ES-I3 (cell line): ENCODE measurements around the gene PIEZO2.

ENCODE experiments used
- H3K36me3 ChIP-seq: 2 replicates; pipeline ENCODE4 v1.6.1; 2013; ENCODE audit warnings: mild to moderate bottlenecking, low read length, control low read depth, moderate library complexity; ENCODE audit not compliant: insufficient read depth
- H3K4me1 ChIP-seq: 2 replicates; pipeline ENCODE4 v1.6.1; 2013; ENCODE audit warnings: mild to moderate bottlenecking, control low read depth, low read length; ENCODE audit not compliant: insufficient read depth
- H3K9ac ChIP-seq: 2 replicates; pipeline ENCODE4 v1.6.1; 2013; ENCODE audit warnings: low read depth, mild to moderate bottlenecking, low read length, moderate library complexity
- H3K9me3 ChIP-seq: 2 replicates; pipeline ENCODE4 v1.6.1; 2013; ENCODE audit warnings: mild to moderate bottlenecking, low read length, moderate library complexity; ENCODE audit not compliant: control insufficient read depth, insufficient read depth

PIEZO2 gene

GRCh38 chr18:10748641-10749040 is 400.7 kb downstream of the PIEZO2 start:
- Histone ChIP-seq H3K9ac (no peak overlapping the region), H3K9me3 (no peaks in the 10 kb centered on the region), H3K36me3 (no peaks in the 10 kb centered on the region), H3K4me1 (peaks cover 4% of the 10 kb centered on the region; the same call in 1 of the 2 replicates)

- Histone ChIP-seq H3K4me1 (peaks cover 4% of the 10 kb centered on the region; the same call in 1 of the 2 replicates), H3K9me3 (no peaks in the 10 kb centered on the region), H3K36me3 (no peaks in the 10 kb centered on the region), H3K9ac (no peak overlapping the region)
Observed at GRCh38 chr18:10745971-10746370, 403.4 kb downstream of the PIEZO2 start.

GRCh38 chr18:10745219-10745618 is 404.1 kb downstream of the PIEZO2 start:
- H3K4me1 ChIP-seq: peaks cover 4% of the 10 kb centered on the region; the same call in 1 of the 2 replicates
- no peaks in the 10 kb centered on the region for H3K36me3 ChIP-seq
- no peaks in the 10 kb centered on the region for H3K9me3 ChIP-seq
- no peak overlapping the region for H3K9ac ChIP-seq

GRCh38 chr18:10743766-10744165 is 405.6 kb downstream of the PIEZO2 start:
- Histone ChIP-seq H3K9me3 (no peaks in the 10 kb centered on the region), H3K4me1 (peaks cover 4% of the 10 kb centered on the region; the same call in 1 of the 2 replicates), H3K9ac (no peak overlapping the region), H3K36me3 (no peaks in the 10 kb centered on the region)

- no peaks in the 10 kb centered on the region for H3K9me3 ChIP-seq
- H3K4me1 ChIP-seq: no peaks in the 10 kb centered on the region
- no peak overlapping the region for H3K9ac ChIP-seq
- H3K36me3 ChIP-seq: no peaks in the 10 kb centered on the region
Observed at GRCh38 chr18:10739152-10739551, 410.2 kb downstream of the PIEZO2 start.

GRCh38 chr18:10736984-10737383 is 412.4 kb downstream of the PIEZO2 start:
- H3K9me3 ChIP-seq: no peaks in the 10 kb centered on the region
- H3K4me1 ChIP-seq: 0 out of 2 replicates have a peak, but pooled peaks cover 7% of the 10 kb centered on the region
- H3K36me3 ChIP-seq: no peaks in the 10 kb centered on the region
- no peak overlapping the region for H3K9ac ChIP-seq

- H3K9ac ChIP-seq: no peak overlapping the region
- 0 out of 2 replicates have a peak, but pooled peaks cover 7% of the 10 kb centered on the region for H3K4me1 ChIP-seq
- H3K9me3 ChIP-seq: no peaks in the 10 kb centered on the region
- H3K36me3 ChIP-seq: no peaks in the 10 kb centered on the region
Observed at GRCh38 chr18:10732990-10733389, 416.4 kb downstream of the PIEZO2 start.

GRCh38 chr18:10727477-10727876 is 421.9 kb downstream of the PIEZO2 start:
- Histone ChIP-seq H3K9me3 (no peaks in the 10 kb centered on the region), H3K36me3 (no peaks in the 10 kb centered on the region), H3K9ac (no peak overlapping the region), H3K4me1 (0 out of 2 replicates have a peak, but pooled peaks cover under 1% of the 10 kb centered on the region)

- Histone ChIP-seq H3K9me3 (no peaks in the 10 kb centered on the region), H3K36me3 (no peaks in the 10 kb centered on the region), H3K9ac (no peak overlapping the region), H3K4me1 (no peaks in the 10 kb centered on the region)
Observed at GRCh38 chr18:10726198-10727068, 422.9 kb downstream of the PIEZO2 start.

- Histone ChIP-seq H3K9me3 (no peaks in the 10 kb centered on the region), H3K4me1 (no peaks in the 10 kb centered on the region), H3K9ac (no peak overlapping the region), H3K36me3 (no peaks in the 10 kb centered on the region)
Observed at GRCh38 chr18:10724666-10725065, 424.7 kb downstream of the PIEZO2 start.

- Histone ChIP-seq H3K36me3 (no peaks in the 10 kb centered on the region), H3K9me3 (no peaks in the 10 kb centered on the region), H3K4me1 (no peaks in the 10 kb centered on the region), H3K9ac (no peak overlapping the region)
Observed at GRCh38 chr18:10723496-10723895, 425.9 kb downstream of the PIEZO2 start.

GRCh38 chr18:10718809-10719208 is 430.6 kb downstream of the PIEZO2 start:
- Histone ChIP-seq H3K4me1 (no peaks in the 10 kb centered on the region), H3K36me3 (no peaks in the 10 kb centered on the region)

GRCh38 chr18:10715791-10716190 is 433.6 kb downstream of the PIEZO2 start:
- H3K9me3 ChIP-seq: no peaks in the 10 kb centered on the region
- H3K9ac ChIP-seq: no peak overlapping the region
- H3K4me1 ChIP-seq: no peaks in the 10 kb centered on the region
- H3K36me3 ChIP-seq: no peaks in the 10 kb centered on the region

More at GRCh38 chr18:10718809-10719208, 430.6 kb downstream of the PIEZO2 start:
- no peaks in the 10 kb centered on the region for H3K9me3 ChIP-seq
- H3K9ac ChIP-seq: no peak overlapping the region

- Histone ChIP-seq H3K9ac (no peak overlapping the region), H3K9me3 (no peaks in the 10 kb centered on the region), H3K36me3 (no peaks in the 10 kb centered on the region), H3K4me1 (no peaks in the 10 kb centered on the region)
Observed at GRCh38 chr18:10713409-10713808, 436.0 kb downstream of the PIEZO2 start.

GRCh38 chr18:10707294-10707693 is 442.1 kb downstream of the PIEZO2 start:
- Histone ChIP-seq H3K9ac (no peak overlapping the region), H3K36me3 (no peaks in the 10 kb centered on the region), H3K4me1 (no peaks in the 10 kb centered on the region), H3K9me3 (no peaks in the 10 kb centered on the region)
